HL-60/S4 (cell line): ENCODE data around the gene CLECL1.

Experiments
- in situ Hi-C: fragments of 300-500 bp; cut with MboI; formaldehyde crosslinking; loops from 2 replicates; pipeline ENCODE4 v1.14.3; 2022; ENCODE audit warnings: low sequenced_read_pairs

CLECL1 gene

DNA sequence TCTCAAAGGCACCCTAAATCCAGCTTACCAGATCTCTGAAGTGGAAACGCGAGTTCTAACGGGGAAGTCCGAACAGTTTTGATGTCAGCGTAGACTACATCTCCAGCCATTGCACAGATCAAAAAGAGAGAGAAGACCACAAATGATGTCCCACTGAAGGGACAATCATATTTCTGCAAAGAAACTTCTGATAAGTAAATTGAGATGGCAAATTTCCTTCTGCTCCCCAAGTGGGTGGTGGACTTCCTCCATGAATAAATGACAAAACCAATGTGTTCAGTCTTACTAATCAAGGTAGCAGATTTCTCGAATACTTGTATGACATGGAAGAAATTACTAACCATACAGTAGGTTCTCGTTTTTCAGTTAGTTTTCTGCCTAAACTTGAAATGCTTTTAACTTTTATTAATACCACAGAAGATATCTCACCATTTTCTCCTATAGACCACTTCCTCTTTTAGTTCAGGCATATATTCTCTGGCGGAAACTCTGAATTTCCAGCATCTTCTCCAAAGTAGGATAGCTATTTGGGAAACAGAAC lies at the start of gene CLECL1:
TSS of gene CLECL1 (minus strand) at position 177 of the 541 bp plus-strand sequence.
- in situ Hi-C loops: no loop called here

DNA sequence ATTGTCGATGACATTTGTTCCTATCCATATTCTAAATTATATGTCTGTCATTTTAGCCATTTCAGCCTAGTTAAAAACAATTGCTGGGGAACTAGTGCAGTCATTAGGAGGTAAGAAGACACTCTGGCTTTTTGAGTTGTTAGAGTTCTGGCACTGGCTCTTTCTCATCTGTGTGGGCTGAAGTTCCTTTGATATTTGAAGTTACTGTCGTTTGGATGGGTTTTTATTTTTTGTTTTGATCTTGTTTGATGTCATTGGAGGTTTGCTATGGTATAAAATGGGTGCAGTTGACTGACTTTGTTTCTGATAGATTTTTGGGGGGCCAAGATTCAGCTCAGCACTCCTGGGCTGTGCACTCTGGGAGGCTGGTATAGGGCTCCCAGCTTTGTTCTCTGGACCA lies 48.5 kb upstream of the CLECL1 start:
- in situ Hi-C loops: no loop called here

DNA sequence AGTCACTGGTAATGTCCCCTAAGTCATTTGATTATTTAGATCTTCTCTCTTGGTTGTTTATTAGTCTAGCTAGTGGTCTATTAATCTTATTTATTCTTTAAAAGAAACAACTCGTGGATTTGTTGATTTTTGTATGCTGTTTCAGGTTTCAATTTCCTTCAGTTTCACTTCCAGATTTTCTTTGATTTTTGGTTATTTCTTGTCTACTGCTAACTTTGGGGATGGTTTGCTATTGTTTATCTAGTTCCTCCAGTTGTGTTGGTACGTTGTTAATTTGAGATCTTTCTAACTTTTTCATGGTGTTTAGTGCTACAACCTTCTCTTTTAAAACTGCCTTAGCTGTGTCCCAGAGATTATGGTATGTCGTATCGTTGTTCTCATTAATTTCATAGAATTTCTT lies 46.3 kb upstream of the CLECL1 start:
- in situ Hi-C loops: no loop called here

DNA sequence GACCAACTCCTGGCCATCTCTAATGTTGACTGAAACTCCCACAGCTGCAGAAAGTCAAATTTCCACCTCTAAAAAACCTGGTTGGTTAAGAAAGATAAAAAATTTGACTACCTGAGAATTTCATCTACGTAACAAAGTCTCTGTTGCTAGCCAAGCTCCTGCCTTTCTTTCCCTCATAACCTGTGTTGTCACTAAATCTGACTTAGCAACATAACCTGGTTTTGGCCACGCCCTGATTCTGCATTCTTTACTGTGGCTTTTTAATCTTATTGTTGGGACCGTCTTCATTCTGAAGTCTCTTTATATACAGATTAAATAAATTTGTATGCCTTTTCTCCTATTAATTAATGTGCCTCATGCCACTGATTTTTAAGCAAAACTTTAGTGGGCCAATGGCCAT lies 43.9 kb upstream of the CLECL1 start:
- in situ Hi-C loops: no loop called here

DNA sequence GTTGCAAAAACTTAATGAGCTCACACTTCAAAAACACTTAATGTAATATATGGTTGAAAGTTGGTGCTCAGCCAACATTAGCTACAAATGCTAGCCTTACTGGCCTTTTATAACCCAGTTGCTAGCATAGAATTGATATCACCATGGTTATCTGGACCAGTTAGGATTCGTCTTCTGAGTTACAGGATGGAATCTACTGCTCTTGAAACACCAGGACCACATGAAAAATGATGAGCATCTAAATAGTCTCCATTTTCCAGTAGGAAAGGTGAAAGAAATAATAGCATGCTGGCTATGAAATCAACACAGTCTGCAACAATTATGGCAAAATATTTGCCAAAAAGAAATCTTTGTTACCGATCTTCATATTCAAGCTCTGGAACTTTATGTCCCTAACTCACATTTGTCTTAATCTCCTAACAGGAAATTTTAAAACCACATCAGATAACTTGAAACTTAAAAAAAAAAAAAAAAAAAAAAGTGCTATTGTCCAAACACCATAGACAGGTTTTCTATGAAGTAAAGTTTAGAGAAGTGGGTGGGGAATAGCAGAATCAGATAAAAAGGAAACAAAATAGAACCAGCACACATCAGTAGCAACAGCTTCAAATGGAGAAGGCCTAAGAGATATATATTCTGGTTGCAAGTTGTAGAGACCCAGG lies 40.5 kb upstream of the CLECL1 start:
- in situ Hi-C loops: no loop called here

DNA sequence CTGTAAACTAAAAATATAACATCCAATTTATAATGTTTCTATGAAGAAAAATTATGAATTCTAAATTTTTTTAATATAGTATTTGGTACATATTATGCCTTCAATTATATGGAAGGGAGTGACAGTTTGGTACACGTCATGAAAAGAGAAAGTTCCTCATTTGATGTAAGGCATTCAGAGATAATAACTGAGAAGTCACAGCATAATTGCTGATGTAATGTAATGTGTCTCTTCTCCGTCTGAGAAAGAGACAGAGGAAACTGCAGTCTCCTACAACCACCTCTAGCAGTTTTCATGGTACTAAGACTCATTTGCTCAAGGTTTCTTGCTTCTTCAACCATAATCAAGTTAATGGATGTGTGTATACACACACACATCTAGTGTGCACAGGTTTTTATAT lies 30.1 kb upstream of the CLECL1 start:
- in situ Hi-C loops: no loop called here

DNA sequence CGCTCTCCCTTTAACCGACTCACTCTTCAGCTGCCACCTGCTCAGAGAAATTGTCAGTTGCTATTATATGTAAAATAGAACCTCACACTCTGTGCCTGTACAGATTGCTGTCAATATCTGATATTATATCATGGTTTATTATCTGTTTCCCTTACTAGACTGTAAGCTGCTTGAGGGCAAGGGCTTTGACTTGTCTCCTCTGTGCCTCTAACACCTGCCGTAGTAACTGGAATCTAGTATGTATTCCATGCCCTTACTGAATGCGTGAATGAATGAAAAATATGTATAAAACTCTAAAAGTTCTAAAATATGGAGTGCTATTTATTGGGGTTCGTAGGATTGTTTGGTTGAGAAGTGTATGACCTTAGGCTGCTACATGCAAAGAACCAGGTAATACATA lies 29.5 kb upstream of the CLECL1 start:
- in situ Hi-C loops: no loop called here

DNA sequence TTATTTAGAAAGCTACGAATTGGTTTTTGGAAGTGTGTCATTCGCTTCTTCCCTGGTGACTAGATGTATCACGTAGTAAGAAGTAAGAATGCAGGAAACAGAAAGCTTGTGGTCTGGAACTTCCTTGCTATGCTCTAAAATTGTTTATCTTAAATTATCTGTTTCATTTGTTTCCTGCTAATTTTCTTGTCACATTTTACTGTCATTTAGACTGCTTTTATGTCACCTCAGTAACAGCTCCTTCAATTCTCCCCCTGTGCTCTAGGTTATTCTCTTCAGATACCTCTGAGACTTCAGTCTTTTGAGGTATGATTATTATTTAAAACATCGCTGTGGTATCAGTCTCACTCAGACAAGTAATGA lies 28.5 kb upstream of the CLECL1 start:
- in situ Hi-C loops: no loop called here

DNA sequence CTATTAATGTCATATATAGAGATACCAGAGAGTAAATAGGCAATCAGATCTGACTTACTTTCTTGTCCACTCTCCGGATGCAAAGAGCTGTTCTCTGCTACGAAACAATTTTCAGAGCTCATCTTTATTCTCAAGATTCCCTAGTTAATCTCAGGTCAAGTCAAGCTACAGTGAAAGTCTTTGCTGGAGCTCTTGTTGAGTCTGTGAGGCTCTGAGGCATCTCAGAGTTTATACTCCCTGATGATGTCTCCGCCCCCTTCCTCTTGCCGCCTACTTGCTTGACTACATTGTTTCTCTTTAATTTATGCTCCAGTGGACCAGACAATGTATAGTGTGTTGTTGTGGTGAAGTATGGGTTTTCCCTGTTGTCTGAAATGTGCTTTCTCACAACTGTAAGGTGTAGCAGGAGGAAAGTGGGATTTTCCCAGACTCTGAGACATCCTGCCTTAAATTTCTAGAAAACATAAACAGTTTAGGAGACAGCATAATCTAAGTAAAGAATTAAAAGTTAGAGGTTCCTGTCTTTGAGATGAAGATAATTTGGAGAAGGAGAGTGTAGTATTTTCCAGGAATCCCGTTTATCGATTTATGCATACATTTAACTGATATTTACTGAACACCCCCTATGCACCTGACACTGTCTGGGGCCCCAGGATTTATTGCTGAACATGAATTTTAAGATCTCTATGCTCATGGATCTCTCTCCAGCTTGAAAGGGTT lies 28.0 kb upstream of the CLECL1 start, which contains the start of gene CD69:
TSS of gene CD69 (minus strand) at position 203 of the 720 bp plus-strand sequence. CDS start at position 122, 81 bp downstream.
- in situ Hi-C loops: no loop called here

DNA sequence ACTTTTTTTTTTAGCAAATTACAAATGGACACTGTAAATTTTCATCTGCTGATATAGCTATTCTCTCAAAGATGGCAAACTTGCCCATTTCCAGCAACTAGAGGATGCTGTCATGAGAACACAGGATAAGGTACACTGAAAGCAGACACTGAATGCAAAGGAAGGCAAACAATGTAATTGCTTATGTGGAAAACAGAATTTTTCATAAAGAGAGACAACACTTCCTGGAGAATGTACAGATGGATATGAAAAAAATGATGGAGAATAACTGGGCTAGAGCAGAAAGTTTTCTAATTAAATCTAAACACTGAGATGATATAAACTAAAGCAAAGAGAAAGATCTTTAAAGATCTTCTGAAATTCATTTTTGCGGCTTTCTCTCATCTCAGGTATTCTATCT lies 27.2 kb upstream of the CLECL1 start:
- in situ Hi-C loops: no loop called here

DNA sequence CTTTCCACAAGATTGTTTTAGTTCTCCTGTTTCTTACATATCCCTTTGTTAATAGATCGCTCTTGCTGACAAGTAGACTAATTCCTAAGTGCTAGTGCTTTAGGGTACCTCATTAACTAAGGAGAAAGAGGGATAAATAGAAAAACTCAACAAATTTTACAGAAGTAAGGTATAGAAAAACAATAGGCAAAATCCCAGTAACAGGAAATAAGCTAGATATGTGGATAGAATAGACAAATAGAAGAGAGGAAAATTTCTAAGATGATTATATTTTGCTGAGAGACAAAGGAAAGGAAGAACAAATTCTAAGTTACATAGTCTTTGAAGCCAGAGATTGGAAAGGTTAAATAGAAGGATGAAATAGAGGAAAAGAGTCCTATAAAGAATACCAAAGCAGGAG lies 26.8 kb upstream of the CLECL1 start:
- in situ Hi-C loops: loop anchor here (10.0 kb wide), 1 partner anchor 385 kb away; no protein-coding TSS in a partner anchor

DNA sequence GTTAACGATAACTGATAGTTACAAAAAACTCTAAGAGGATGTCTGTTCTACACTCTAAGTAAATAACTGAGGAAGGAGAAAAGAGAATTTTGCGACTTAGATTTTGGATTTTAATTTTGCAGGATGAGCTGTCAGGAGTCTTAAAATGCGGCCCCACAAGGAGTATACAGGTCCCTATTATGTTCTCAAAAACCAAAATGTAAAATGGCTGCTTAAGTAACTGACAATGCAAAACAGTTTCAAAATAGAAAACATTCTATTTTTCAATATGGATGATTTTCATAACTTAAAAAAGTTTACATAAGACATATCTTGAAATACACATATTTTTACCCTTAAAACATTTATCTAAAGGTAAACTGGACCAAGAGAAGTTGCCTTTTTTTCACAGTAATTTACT lies 25.2 kb upstream of the CLECL1 start:
- in situ Hi-C loops: loop anchor here (10.0 kb wide), 1 partner anchor 387 kb away; no protein-coding TSS in a partner anchor

DNA sequence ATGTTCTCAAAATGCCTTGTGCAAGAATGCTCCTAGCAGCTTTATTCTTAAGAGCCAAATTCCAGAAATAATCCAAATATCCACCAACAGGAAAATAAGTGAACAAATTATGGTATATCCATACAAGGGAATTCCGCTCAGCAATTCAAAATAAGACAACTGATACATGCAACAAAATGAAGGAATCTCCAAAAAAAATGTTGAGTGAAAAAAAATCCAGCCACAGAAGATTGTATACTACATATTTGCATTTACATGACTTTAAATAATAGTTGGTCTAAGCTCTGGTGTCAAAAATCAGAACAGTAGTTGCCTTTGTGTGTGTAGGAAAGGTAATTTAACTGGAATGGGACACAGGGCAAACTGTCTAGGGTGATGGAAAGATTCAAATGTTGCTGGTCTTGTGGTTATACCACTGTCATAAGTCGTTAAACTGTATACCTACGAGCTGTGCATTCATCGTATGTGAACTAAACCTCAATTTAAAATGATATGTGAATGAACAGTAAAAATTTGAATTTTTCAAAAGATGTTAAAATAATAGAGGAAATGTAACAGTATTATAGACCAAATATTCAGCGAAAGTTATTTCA lies 24.6 kb upstream of the CLECL1 start:
- in situ Hi-C loops: loop anchor here (10.0 kb wide), 1 partner anchor 387 kb away; no protein-coding TSS in a partner anchor

DNA sequence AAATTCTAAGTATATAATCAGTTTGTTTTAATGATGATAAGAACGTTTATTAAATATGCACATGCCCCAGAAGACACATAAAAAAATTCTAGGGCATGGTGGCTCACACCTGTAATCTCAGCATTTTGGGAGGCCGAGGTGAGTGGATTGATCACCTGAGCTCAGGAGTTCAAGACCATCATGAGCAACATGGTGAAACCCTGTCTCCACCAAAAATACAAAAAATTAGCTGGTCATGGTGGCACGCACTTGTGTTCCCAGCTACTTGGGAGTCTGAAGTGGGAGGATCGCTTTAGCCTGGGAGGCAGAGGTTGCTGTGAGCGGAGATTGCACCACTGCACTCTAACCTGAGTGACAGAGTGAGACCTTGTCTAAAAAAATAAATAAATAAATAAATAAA lies 23.8 kb upstream of the CLECL1 start:
- in situ Hi-C loops: loop anchor here (10.0 kb wide), 1 partner anchor 388 kb away; no protein-coding TSS in a partner anchor

DNA sequence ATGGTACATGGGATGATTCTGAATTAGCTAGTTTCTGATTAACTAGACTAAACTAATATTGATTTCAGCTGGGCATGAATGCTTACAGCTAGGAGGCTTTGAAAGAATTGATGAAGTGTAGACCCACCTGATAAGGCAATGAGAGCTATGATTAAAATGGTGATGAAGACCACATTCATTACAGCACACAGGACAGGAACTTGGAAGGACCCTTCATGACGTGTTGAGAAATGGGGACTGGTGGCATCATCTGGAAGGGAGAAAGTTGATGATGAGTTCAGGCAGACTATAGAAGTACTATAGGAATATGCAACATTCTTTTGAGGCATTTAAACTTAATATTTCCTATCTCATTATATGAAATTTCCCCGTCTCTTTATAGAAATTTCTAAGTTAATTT lies 23.3 kb upstream of the CLECL1 start:
- in situ Hi-C loops: loop anchor here (10.0 kb wide), 1 partner anchor 389 kb away; no protein-coding TSS in a partner anchor

DNA sequence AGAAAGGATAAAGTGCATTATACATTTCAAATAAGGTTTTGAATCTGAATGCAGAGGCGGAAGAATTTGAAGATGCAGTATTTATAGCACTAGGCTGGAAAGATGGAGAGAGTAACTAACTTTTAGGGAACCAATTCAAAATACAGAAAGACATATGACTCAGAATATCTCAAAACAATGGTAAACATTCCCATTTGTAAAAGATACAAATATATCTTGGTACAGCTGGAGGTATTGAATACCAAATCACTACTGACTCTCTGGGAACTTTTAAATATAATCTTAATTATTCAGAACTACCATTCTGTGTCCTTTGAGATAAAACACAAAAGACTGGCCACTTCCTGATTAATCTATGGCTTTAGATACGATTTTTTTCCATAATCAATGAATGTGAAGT lies 22.7 kb upstream of the CLECL1 start:
- in situ Hi-C loops: loop anchor here (10.0 kb wide), 1 partner anchor 389 kb away; no protein-coding TSS in a partner anchor

DNA sequence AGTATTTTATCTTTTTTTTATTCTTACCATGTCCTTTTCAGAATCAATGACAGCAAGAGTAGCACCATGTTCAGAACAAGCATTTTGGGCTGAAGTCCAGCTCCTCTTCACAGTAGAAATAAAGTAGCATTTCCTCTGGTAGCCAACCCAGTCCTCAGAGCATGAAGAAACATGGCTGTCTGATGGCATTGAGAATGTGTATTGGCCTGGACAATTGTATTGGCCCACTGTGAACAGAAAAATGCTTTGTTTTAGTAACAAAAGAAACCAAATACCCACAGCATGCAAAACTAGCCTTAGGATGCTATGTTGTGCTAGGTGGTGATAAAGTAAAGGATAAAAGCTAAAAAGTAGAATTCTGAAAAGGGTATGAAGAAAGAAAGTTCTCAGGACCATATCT lies 22.1 kb upstream of the CLECL1 start:
- in situ Hi-C loops: loop anchor here (10.0 kb wide), 1 partner anchor 390 kb away; no protein-coding TSS in a partner anchor

DNA sequence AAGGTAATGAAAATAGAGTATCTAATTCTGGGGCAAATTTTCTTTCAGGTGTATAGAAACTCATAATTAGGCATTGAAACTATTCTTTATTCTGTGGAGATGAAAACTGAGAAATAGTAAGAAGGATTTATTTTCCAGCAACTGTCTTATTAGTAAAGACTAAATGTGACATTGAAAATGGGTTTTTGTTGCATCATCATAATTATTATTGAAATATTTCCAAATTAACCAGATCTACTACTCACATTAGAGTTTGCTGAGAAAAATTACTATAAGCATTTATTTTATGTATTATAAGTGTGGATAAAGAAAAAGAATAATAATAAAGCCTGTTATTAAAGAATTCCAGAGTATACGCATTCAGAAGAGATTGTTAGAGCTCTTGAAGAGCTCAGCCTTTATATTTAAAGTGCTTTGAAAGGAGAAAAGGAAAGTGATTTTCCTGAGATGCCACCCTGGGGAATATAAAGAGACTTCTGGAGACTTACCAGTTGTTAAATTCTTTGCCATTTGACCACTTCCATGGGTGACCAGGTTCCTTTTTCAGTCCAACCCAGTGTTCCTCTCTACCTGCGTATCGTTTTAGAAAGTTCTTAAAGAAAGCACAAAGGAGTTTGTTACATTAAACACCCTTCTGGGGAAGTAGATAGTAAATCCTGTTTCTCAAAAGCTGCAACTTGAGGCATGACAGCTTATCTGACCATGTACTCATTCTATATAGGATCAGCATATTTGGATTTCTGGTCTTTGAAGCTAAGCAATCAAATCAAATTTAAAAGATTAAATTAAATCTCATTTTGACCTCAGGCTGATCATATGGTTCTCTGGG lies 21.4 kb upstream of the CLECL1 start:
- in situ Hi-C loops: loop anchor here (5.0 to 10.0 kb wide), 2 partner anchors 33 to 390 kb away; no protein-coding TSS in a partner anchor

DNA sequence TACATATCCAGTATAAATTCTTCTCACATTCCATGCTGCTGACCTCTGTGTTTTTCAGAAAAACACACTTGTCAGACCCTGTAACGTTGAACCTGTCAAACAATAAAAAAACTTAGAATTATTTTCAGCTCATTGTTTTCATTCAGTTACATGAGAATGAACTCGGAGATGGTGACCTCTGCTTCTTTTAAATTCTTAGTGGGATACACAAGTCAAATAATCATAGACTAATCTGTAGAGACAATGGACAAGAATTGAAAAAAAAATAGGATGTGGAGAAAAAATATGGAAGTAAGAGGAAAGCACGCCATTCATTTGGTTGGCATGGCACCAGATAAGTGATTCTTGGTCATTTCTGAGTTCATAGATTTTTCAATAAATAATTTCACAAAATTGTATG lies 20.6 kb upstream of the CLECL1 start:
- in situ Hi-C loops: loop anchor here (5.0 to 10.0 kb wide), 2 partner anchors 34 to 391 kb away; no protein-coding TSS in a partner anchor

DNA sequence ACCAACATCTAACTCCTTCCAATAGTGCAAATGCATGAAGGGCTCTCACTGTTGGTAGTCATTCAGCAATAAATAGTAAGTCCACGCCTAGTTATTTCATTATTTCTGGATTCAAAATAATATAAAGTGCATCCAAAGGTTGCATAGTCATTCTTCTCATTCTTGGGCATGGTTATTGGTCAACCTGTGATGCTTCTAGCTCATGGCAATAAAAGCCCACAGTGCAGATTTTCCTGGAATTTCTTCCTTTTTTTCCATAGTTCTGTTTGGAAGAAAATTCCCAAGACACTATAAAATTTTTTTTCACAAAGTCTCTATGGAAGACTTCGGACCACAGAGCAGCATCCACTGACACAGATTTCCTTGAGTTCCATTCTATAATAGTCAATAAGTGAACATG lies 20.2 kb upstream of the CLECL1 start:
- in situ Hi-C loops: loop anchor here (5.0 to 10.0 kb wide), 2 partner anchors 34 to 392 kb away; no protein-coding TSS in a partner anchor
